NAMALWA (cell line): ENCODE results near the gene TAF11L5.
"Not testable (repeated sequence)": the region's sequence is repeated elsewhere in the genome, so short reads cannot be mapped to it uniquely, and the experiment has no call there.

Source experiments
- DNase-seq: peaks from one replicate; pipeline ENCODE4 v3.0.0-alpha.2; 2015; ENCODE audit warnings: low spot score

Gene TAF11L5

DNA sequence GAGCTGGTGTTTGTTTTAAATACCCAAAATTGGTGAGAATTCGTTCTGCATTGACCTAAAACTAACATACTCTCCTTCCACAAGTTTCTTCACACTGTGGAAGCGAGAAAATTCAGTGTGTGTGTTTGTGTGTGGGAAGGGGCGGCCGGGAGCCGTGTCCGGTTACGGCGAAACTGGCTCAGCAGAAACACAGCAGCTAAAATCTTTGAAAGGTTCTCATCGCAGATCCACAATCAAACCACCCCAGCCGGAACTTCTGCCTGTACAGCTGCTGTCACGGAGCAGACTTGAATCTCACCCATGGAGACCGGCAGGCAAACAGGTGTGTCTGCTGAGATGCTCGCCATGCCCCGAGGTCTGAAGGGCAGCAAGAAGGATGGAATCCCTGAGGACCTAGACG lies at the start of gene TAF11L5:
TSS of gene TAF11L5 (plus strand) at position 301 of the 400 bp plus-strand sequence.
- not testable (repeated sequence) for DNase-seq

DNA sequence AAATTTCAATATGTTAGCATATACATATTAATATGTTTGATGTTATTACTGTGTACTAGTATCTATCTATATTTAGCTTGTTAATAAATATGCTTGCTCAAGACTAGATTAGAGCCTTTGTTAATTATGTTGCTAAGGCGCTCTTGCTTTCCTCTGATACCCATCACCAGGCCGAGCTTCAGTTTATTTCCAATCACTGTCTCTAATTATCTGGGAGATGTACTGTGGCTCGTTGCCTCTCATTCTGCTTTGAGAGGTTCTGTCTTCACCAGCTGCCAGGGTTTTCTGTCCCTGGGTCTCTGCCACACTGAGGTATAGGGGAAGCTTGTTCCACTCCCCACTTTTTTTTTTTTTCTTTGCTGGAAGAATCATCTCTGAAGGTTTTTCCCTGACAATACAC lies 48.0 kb upstream of the TAF11L5 start:
- DNase-seq: no peak

DNA sequence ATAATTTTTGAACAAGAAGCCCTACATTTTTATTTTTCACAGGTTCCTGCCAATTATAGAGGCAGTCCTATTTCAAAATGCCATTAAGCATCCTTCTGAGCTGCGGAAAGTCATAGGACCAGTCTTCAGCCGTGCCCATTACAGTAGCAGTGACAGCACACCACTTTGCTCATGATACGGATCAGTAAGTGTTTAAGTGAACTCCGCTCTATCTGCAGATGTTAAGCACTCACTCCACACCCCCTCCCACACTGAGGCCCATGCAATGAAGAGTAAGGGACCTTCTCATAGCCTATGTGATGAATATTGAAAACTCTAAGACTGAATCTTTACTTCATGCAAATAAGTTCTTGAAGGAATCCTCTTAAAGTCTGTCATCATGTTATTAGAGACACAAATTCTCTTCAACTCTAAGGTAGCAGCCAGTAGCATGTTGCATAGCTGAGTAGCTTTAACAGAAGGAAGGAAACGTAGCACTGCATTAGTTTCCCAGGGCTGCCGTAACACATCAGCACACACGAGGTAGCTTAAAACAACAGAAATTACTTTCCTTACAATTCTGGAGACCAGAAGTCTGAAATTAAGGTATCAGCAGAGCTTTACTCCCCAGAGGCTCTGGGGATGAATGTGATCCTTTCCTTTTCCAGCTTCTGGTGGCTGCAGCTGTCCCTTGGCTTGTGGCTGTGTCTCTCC lies 47.3 kb upstream of the TAF11L5 start:
- no peak for DNase-seq

DNA sequence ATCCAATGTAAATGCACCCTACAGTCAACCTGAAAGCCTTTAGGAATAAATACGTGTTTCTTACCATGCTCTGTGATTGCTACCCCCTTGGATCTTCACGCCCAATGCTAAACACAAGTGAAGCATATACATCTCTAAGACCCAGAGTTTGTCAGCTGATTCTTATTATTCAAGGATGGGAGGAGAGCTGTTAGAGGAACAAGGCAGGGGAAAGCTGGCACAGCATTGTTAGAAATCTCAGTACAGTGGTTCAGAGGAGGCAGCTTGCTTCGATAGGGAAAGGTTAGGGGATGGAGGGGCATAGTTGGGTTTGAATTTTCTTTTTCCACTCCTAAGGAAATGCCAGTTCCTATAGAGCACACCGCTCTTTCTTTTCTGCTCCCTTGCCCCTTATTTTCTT lies 43.7 kb upstream of the TAF11L5 start:
- no peak for DNase-seq

DNA sequence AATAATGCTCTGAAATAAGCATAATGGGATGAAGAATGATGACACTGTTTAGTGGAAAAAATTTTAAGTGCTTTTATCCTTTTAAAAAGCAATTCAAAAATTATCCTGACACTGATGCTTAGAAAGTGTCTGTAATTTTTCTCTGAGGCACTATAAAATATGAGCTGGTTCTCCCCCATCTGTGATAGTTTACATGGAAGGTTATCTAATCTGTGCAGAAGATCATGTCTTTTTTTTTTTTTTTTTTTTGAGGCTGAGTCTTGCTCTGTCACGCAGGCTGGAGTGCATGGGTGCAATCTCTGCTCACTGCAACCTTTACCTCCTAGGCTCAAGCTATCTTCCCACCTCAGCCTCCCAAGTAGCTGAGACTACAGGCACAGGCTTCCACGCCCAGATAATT lies 42.2 kb upstream of the TAF11L5 start:
- no peak for DNase-seq

DNA sequence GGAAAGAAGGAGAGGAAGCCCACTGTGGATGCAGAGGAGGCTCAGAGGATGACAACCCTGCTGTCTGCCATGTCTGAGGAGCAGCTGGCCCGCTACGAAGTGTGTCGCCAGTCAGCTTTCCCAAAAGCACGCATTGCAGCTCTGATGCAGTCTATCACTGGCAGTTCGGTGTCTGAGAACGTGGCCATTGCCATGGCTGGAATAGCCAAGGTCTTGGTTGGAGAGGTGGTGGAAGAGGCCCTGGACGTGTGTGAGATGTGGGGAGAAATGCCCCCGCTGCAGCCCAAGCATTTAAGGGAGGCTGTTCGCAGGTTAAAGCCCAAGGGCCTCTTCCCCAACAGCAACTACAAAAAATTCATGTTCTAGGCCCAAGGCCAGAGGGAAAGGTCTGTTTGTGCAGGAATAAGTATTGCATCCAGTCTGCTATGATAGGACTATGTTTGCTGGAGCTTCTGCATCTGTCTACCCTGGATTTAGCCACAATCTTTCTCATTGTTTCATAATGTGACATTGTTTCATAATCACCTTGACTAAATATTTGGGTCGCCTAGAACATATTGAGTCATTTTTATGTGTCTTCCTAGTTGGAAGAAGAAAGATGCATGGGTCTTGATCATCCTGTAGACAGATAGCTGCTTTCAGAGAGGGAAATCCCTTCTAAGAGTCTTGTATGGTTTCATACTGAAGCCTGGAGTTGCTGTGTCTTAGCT lies 38.4 kb upstream of the TAF11L5 start:
- DNase-seq: not testable (repeated sequence)

DNA sequence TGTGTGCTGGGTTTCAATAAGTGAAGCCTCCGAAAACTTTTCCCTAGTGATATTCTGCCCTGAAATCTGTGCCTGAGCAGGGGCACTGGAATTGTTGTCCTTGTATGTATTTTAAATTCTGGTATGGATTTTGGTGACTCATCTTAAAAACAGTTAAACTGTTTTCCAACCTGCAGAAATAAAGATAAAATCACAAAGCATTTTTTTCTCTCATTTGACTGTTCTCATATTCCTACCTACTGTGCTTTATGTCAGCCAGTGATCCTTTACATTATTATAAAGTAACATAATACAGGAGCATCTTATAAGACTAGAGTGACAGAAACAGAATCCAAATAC lies 37.9 kb upstream of the TAF11L5 start:
- no peak for DNase-seq

DNA sequence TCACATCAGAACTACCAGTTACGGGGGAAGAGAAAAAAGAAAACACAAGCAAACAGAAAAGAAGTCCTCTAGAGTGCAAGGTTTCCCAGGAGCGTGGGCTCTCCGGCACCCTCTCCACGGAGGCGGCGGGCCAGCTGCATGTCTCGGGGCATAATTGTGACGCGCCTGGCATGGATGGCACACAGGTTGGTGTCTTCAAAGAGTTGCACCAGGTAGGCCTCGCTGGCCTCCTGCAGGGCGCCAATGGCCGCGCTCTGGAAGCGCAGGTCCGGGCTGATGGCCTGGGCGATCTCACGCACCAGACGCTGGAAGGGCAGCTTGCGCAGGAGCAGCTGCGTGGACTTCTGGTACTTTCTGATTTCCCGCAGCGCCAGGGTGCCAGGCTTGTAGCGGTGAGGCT lies 33.8 kb upstream of the TAF11L5 start:
- DNase-seq: not testable (repeated sequence)

DNA sequence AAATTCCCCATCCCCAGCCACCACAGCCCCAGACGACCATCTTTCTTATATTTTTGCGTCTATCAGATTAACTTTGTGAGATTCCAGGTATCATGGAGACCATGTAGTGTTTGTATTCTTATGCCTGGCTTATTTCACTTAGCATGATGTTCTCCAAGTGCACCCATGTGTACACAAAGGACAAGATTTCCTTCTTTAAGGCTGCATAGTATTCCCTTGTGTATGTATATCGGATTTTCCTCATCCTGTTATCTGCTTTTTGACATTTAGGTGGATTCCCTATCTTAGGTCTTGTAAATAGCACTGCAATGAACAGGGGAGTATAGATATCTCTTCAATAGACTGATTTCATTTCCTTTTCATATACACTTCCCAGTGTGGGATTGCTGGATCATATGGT lies 32.3 kb upstream of the TAF11L5 start:
- no peak for DNase-seq

DNA sequence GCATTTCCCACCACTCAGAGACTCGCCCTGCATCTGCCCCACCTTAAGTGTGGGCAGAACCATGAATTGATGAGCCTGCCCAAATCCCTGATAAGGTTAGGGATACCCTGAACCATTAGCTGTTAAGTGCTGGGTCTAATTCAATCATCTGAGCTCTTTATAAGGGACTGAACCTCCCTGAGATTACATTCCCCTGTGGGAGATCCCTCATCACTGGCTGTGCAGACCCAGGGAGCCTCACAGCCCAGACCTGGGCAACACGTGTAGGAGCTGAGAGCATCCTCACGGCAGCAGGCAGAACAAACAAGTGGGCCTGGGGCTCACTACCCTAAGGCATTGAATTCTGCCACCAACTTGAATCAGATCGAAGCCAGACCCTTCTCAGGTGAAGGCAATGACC lies 27.6 kb upstream of the TAF11L5 start:
- no peak for DNase-seq

DNA sequence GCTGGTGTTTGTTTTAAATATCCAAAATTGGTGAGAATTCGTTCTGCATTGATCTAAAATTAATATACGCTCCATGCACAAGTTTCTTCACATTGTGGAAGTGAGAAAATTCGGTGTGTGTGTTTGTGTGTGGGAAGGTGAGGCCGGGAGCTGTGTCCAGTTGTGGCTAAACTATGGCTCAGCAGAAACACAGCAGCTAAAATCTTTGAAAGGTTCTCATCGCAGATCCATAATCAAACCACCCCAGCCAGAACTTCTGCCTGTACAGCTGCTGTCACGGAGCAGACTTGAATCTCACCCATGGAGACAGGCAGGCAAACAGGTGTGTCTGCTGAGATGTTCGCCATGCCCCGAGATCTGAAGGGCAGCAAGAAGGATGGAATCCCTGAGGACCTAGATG lies 27.1 kb upstream of the TAF11L5 start, which contains the start of gene TAF11L2:
TSS of gene TAF11L2 (plus strand) at position 301 of the 400 bp plus-strand sequence.
- DNase-seq: not testable (repeated sequence)

DNA sequence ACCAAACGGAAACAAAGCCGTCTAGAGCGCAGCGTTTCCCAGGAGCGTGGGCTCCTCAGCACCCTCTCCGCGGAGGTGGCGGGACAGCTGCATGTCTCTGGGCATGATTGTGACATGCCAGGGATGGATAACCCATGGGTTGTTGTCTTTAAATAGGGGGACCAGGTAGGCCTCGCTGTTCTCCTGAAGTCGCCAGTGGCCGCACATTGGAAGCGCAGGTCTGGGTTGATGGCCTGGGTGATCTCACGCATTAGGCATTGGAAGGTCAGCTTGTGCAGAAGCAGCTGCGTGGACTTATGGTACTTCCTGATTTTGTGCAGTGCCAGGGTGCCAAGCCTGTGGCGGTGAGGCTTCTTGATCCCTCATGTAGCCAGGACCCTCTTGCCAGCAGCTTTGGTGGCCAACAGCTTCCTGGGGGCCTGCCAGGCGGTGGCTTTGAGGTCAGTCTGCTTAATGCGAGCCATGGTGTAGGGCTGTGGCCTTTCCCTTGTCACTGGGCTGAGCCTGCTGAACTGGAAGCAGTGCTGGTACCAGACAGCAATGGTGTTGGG lies 13.2 kb upstream of the TAF11L5 start:
- DNase-seq: no peak

DNA sequence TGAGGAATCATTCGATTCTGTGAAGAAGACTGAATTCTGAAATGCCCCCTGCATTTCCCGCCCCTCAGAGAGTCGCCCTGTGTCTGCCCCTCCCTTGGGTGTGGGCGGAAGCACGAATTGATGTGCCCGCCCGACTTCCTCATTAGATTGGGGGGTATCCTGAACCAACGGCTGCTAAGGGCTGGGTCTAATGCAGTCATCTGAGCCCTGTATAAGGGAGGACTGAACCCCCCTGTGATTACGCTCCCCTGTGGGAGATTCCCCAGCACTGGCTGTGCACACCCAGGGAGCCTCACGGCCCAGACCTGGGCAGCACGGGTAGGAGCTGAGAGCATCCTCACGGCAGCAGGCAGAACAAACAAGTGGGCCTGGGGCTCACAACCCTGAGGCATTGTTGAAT lies 7.5 kb upstream of the TAF11L5 start:
- DNase-seq: not testable (repeated sequence)

DNA sequence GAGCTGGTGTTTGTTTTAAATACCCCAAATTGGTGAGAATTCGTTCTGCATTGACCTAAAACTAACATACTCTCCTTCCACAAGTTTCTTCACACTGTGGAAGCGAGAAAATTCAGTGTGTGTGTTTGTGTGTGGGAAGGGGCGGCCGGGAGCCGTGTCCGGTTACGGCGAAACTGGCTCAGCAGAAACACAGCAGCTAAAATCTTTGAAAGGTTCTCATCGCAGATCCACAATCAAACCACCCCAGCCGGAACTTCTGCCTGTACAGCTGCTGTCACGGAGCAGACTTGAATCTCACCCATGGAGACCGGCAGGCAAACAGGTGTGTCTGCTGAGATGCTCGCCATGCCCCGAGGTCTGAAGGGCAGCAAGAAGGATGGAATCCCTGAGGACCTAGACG lies 7.0 kb upstream of the TAF11L5 start, which contains the start of gene TAF11L3:
TSS of gene TAF11L3 (plus strand) at position 301 of the 400 bp plus-strand sequence.
- DNase-seq: not testable (repeated sequence)

DNA sequence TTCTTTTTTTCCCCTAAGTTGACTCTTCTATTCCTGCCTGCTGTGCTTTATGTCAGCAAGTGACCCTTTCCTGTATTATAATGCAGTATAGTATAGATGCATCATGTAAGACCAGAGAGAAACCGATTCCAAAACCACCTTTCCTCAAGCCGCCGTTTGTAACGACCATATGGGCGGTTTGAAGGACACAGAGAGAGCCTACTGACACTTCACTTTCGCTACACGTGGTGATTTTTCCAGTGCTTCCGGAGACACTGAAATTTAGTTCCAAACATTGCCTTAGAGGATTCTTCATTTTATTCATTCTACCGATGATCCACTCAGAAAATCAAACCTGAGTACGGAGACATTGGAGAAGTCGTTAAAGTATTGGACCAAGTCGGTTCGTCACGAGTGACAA lies 5.5 kb upstream of the TAF11L5 start:
- not testable (repeated sequence) for DNase-seq

DNA sequence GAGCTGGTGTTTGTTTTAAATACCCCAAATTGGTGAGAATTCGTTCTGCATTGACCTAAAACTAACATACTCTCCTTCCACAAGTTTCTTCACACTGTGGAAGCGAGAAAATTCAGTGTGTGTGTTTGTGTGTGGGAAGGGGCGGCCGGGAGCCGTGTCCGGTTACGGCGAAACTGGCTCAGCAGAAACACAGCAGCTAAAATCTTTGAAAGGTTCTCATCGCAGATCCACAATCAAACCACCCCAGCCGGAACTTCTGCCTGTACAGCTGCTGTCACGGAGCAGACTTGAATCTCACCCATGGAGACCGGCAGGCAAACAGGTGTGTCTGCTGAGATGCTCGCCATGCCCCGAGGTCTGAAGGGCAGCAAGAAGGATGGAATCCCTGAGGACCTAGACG lies 3.5 kb upstream of the TAF11L5 start, which contains the start of gene TAF11L4:
TSS of gene TAF11L4 (plus strand) at position 301 of the 400 bp plus-strand sequence.
- not testable (repeated sequence) for DNase-seq

DNA sequence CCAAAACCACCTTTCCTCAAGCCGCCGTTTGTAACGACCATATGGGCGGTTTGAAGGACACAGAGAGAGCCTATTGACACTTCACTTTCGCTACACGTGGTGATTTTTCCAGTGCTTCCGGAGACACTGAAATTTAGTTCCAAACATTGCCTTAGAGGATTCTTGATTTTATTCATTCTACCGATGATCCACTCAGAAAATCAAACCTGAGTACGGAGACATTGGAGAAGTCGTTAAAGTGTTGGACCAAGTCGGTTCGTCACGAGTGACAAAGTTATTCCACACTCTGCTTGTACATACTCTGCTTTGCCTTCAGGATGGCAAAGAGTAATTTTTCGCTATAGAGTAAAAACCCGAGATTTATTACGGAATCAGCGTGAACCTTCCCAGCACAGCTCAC lies 1.5 kb downstream of the TAF11L5 start:
- not testable (repeated sequence) for DNase-seq

DNA sequence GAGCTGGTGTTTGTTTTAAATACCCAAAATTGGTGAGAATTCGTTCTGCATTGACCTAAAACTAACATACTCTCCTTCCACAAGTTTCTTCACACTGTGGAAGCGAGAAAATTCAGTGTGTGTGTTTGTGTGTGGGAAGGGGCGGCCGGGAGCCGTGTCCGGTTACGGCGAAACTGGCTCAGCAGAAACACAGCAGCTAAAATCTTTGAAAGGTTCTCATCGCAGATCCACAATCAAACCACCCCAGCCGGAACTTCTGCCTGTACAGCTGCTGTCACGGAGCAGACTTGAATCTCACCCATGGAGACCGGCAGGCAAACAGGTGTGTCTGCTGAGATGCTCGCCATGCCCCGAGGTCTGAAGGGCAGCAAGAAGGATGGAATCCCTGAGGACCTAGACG lies 3.3 kb downstream of the TAF11L5 start, which contains the start of gene TAF11L6:
TSS of gene TAF11L6 (plus strand) at position 301 of the 400 bp plus-strand sequence.
- not testable (repeated sequence) for DNase-seq
